HL-60 (cell line): ENCODE results near the gene SH3RF3.

Experiments
- DNase-seq, 2 experiments: peaks; one replicate each; pipeline ENCODE4 v3.0.0-alpha.2; 2010 to 2020; ENCODE audit warnings: low read depth in 1 of 2, low spot score in 1 of 2
- H3K27ac ChIP-seq: fragments of 250-450 bp; sonication (Bioruptor Pico); replicated peaks from 2 replicates; pipeline ENCODE4 v1.5.1; 2020; ENCODE audit warnings: mild to moderate bottlenecking, moderate library complexity
- H3K27me3 ChIP-seq: fragments of 250-450 bp; sonication (Bioruptor Pico); 2 replicates; pipeline ENCODE4 v1.5.1; 2021; ENCODE audit warnings: mild to moderate bottlenecking, moderate library complexity; ENCODE audit not compliant: insufficient read depth, poor library complexity, severe bottlenecking
- H3K4me3 ChIP-seq: replicated peaks from 2 replicates; pipeline ENCODE4 v1.5.1; 2011; ENCODE audit warnings: mild to moderate bottlenecking, control low read depth, low read length; ENCODE audit not compliant: insufficient read depth
- CTCF ChIP-seq: IDR thresholded peaks from one replicate; pipeline ENCODE4 v1.5.1; 2011; ENCODE audit warnings: low read length, control low read depth, inconsistent platforms; ENCODE audit not compliant: insufficient read depth
- GABPA ChIP-seq: IDR thresholded peaks from 2 replicates; pipeline ENCODE4 v1.6.1; 2012; ENCODE audit warnings: low read depth
- POLR2AphosphoS5 ChIP-seq: IDR thresholded peaks from 2 replicates; pipeline ENCODE4 v1.6.1; 2012; ENCODE audit warnings: low read depth
- REST ChIP-seq: IDR thresholded peaks from 2 replicates; pipeline ENCODE4 v1.6.1; 2012; ENCODE audit warnings: low read depth; ENCODE audit not compliant: insufficient replicate concordance
- SPI1 ChIP-seq: IDR thresholded peaks from 2 replicates; pipeline ENCODE4 v1.6.1; 2012; ENCODE audit warnings: low read depth, mild to moderate bottlenecking, borderline replicate concordance

SH3RF3 gene

DNA sequence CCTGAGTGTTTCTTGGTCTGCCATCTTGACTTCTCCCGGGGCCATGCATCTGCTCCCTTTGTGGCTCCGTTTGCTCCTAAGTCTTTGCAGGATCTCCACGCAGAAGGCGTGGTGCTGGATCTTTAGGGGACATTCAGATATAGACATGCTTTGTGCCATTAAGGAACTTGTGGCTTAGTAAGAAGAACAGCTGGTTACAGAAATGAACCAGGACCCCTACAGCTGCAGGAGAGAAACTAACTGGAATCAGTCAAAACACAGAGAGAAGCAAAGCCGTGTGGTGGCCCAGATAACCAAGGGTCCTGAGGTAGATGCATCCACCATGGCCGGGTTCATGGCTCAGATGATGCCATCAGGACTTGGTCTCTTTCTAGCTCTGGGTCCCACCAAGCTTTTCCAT lies 97.6 kb downstream of the SH3RF3 start:
- TF ChIP-seq SPI1 (no peak), POLR2AphosphoS5 (no peak), CTCF (no peak), GABPA (no peak), REST (no peak)
- peak overlapping the region; percentile 32; the same call in 1 of the 2 replicates for H3K27ac ChIP-seq
- DNase-seq: no peak
- H3K27me3 ChIP-seq: no peaks in the 10 kb centered on the region
- H3K4me3 ChIP-seq: no peak overlapping the region

GRCh38 chr2:109229094-109229675 lies 100.2 kb downstream of the SH3RF3 start:
- no peak overlapping the region for H3K4me3 ChIP-seq
- no peaks in the 10 kb centered on the region for H3K27me3 ChIP-seq
- DNase-seq: no peak
- no peak overlapping the region for H3K27ac ChIP-seq
- TF ChIP-seq SPI1 (peak; percentile 69; the same call in 1 of the 2 replicates), CTCF (no peak)

DNA sequence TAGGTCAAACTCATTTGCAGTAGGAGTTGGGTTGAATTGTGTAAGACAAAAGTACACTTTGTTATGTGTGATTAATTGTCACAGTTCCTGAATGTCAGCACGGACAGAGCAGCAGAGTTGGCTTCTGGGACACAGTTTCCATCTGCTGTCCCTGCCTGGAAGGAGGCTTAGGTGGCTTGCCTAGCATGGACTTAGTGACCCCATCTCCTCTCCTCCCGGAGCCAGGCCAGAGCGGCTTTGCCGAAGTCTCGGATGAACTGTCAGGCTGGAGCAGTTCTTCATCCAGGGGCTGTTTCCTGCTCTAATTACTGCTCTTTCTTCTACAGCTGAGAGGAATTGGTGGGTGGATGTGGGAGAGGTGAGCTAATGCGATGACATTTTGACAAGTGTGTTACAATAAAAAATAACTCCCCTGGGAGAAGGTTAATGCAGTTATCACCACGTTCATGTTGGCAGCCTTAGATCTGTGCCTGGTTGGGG lies 102.0 kb downstream of the SH3RF3 start:
- Histone ChIP-seq H3K27ac (no peak overlapping the region), H3K27me3 (no peaks in the 10 kb centered on the region), H3K4me3 (no peak overlapping the region)
- TF ChIP-seq GABPA (no peak), CTCF (no peak), SPI1 (no peak), POLR2AphosphoS5 (no peak), REST (no peak)
- no peak for DNase-seq

GRCh38 chr2:109231428-109231827 lies 102.4 kb downstream of the SH3RF3 start:
- Histone ChIP-seq H3K4me3 (no peak overlapping the region), H3K27ac (no peak overlapping the region), H3K27me3 (no peaks in the 10 kb centered on the region)
- TF ChIP-seq CTCF (no peak), GABPA (no peak), SPI1 (no peak), POLR2AphosphoS5 (no peak), REST (no peak)
- no peak for DNase-seq
